LNCaP clone FGC (cell line): Measurements from ENCODE around the gene HERC4.
"Not testable (repeated sequence)": the region's sequence is repeated elsewhere in the genome, so short reads cannot be mapped to it uniquely, and the experiment has no call there.

Experiments used
- DNase-seq: peaks from one replicate; pipeline ENCODE4 v3.0.0-alpha.2; 2011; ENCODE audit warnings: low read depth
- H3K4me3 ChIP-seq: 2 replicates; pipeline ENCODE4 v1.5.1; 2011; ENCODE audit warnings: mild to moderate bottlenecking, low read depth, low read length, control low read depth
- CTCF ChIP-seq: IDR thresholded peaks from 2 replicates; pipeline ENCODE4 v1.5.1; 2012; ENCODE audit warnings: mild to moderate bottlenecking; ENCODE audit not compliant: control insufficient read depth, insufficient read depth; ENCODE audit errors: extremely low read depth

HERC4 gene

GRCh38 chr10:67971311-67971710, 103.8 kb downstream of the HERC4 start:
- H3K4me3 ChIP-seq: no peak overlapping the region
- TF ChIP-seq CTCF: no peak
- no peak for DNase-seq

GRCh38 chr10:67969875-67970274, 105.2 kb downstream of the HERC4 start:
- H3K4me3 ChIP-seq: no peak overlapping the region
- DNase-seq: no peak
- no peak for TF ChIP-seq CTCF

GRCh38 chr10:67966035-67966434, 109.0 kb downstream of the HERC4 start:
- H3K4me3 ChIP-seq, DNase-seq: not testable (repeated sequence)

GRCh38 chr10:67965456-67965855, 109.6 kb downstream of the HERC4 start:
- no peak for DNase-seq
- TF ChIP-seq CTCF: no peak
- H3K4me3 ChIP-seq: no peak overlapping the region

- TF ChIP-seq CTCF: no peak
- no peak for DNase-seq
- no peak overlapping the region for H3K4me3 ChIP-seq
These were observed 115.1 kb downstream of the HERC4 start for GRCh38 chr10:67959839-67960476.

- TF ChIP-seq CTCF: no peak
- H3K4me3 ChIP-seq: no peak overlapping the region
- no peak for DNase-seq
These were observed 119.5 kb downstream of the HERC4 start for GRCh38 chr10:67955614-67956013.

- DNase-seq: no peak
- H3K4me3 ChIP-seq: no peak overlapping the region
- TF ChIP-seq CTCF: no peak
These were observed 131.2 kb downstream of the HERC4 start for GRCh38 chr10:67943917-67944316.

GRCh38 chr10:67936416-67936815, 138.7 kb downstream of the HERC4 start:
- no peak for TF ChIP-seq CTCF
- DNase-seq: no peak
- no peak overlapping the region for H3K4me3 ChIP-seq
